Naive thymus-derived CD4-positive, alpha-beta T cell (primary cell): ENCODE results near the gene WWOX. TPM values are rescaled to one million over a fixed set of nuclear protein-coding genes. Genes with fewer than 3 reads are reported as not detected.

ENCODE experiments used
- ATAC-seq: fragments of 150-1000 bp; cut with Tn5 transposase; 2 replicates; pipeline ENCODE4 v1.10.0; 2021; ENCODE audit warnings: mild to moderate bottlenecking, moderate library complexity
- CTCF ChIA-PET: fragments of 350-600 bp; sonication (Branson Sonifier 250); formaldehyde crosslinking; loops from one replicate; lab custom pipeline; 2021; ENCODE audit warnings: antibody characterized with exemption; lab: Charles Lee
- POLR2A ChIA-PET: fragments of 350-600 bp; sonication (Branson Sonifier 250); formaldehyde crosslinking; loops from one replicate; lab custom pipeline; 2021; ENCODE audit warnings: antibody characterized with exemption, inconsistent platforms; lab: Charles Lee
- DNase-seq, 9 donors: peaks; one replicate each; pipeline versions ENCODE4 v3.0.0 to v3.0.0-alpha.2; 2020 to 2022; ENCODE audit warnings: mixed read lengths in 1 of 9
- H3K27ac ChIP-seq: one replicate; pipeline ENCODE4 v1.7.0; 2013; ENCODE audit warnings: mild to moderate bottlenecking, low read depth, low read length, moderate library complexity
- H3K27me3 ChIP-seq, 2 donors: one replicate each; pipeline ENCODE4 v1.7.0; 2013; ENCODE audit warnings: low read length in 2 of 2, mild to moderate bottlenecking in 2 of 2, moderate library complexity in 2 of 2; ENCODE audit not compliant: control insufficient read depth in 2 of 2, insufficient read depth in 2 of 2
- H3K36me3 ChIP-seq, 3 experiments: 1 replicate in 2 of 3; 2 replicates in 1 of 3; pipeline ENCODE4 v1.7.0; 2013; ENCODE audit warnings: low read length in 3 of 3, mild to moderate bottlenecking in 3 of 3, moderate library complexity in 1 of 3; ENCODE audit not compliant: insufficient read depth in 3 of 3, control insufficient read depth in 2 of 3
- H3K4me1 ChIP-seq, 2 donors: one replicate each; pipeline ENCODE4 v1.7.0; 2013; ENCODE audit warnings: low read length in 2 of 2, mild to moderate bottlenecking in 2 of 2, moderate library complexity in 1 of 2; ENCODE audit not compliant: control insufficient read depth in 2 of 2, insufficient read depth in 2 of 2
- H3K4me3 ChIP-seq: 2 replicates; pipeline ENCODE4 v1.7.0; 2013; ENCODE audit warnings: mild to moderate bottlenecking, low read length
- H3K9me3 ChIP-seq, 3 experiments: 1 replicate in 2 of 3; 2 replicates in 1 of 3; pipeline ENCODE4 v1.7.0; 2013; ENCODE audit warnings: low read length in 3 of 3; ENCODE audit not compliant: control insufficient read depth in 2 of 3
- H3K27ac Mint-ChIP-seq, 9 donors: one replicate each; pipeline ENCODE4 v1.8.0; 2020 to 2022; ENCODE audit warnings: mixed read lengths in 9 of 9, mild to moderate bottlenecking in 8 of 9, moderate library complexity in 5 of 9, inconsistent platforms in 2 of 9
- H3K27me3 Mint-ChIP-seq, 5 donors: one replicate each; pipeline ENCODE4 v1.8.0; 2021 to 2022; ENCODE audit warnings: mixed read lengths in 5 of 5, mild to moderate bottlenecking in 1 of 5
- H3K36me3 Mint-ChIP-seq, 5 donors: one replicate each; pipeline ENCODE4 v1.8.0; 2020 to 2022; ENCODE audit warnings: mixed read lengths in 5 of 5, mild to moderate bottlenecking in 3 of 5, inconsistent platforms in 1 of 5
- H3K4me1 Mint-ChIP-seq, 7 donors: one replicate each; pipeline ENCODE4 v1.8.0; 2020 to 2022; ENCODE audit warnings: mixed read lengths in 7 of 7, mild to moderate bottlenecking in 3 of 7, inconsistent platforms in 1 of 7
- H3K4me3 Mint-ChIP-seq, 10 donors: one replicate each; pipeline ENCODE4 v1.8.0; 2020 to 2022; ENCODE audit warnings: mild to moderate bottlenecking in 10 of 10, mixed read lengths in 10 of 10, moderate library complexity in 6 of 10, inconsistent platforms in 2 of 10
- H3K9me3 Mint-ChIP-seq, 11 donors: one replicate each; pipeline ENCODE4 v1.8.0; 2020 to 2022; ENCODE audit warnings: mixed read lengths in 11 of 11, mild to moderate bottlenecking in 4 of 11, inconsistent platforms in 1 of 11, moderate library complexity in 1 of 11
- intact Hi-C, 2 donors: fragments of 100-400 bp; cut with micrococcal nuclease; formaldehyde crosslinking; loops; one replicate each; pipeline ENCODE4 v1.15.1; 2023
- polyA plus RNA-seq, 2 donors: library from polyadenylated mRNA; unstranded; fragments of 300-500 nt; fragmentation: Illumina TruSeq; gene quantifications; one replicate each; pipeline ENCODE4 v1.2.3, GENCODE V29; 2021
- total RNA-seq, 6 experiments: library from RNA in 5 of 6; stranded (reverse) in 5 of 6; gene quantifications; 1 replicate in 5 of 6; 2 replicates in 1 of 6; pipeline ENCODE4 v1.2.3 and lab custom pipeline; 2021 to 2026

The WWOX gene
- total and polyA plus RNA-seq, 7 experiments from 2014 or later, result 13.8 to 31.1 (median 20.8) TPM

GRCh38 chr16:78836802-78837491 is 737.5 kb downstream of the WWOX start:
- CTCF ChIA-PET, result interaction anchor here (0.7 kb wide), 1 partner anchor 1217 kb away, joined by 3 read pairs; no protein-coding TSS in a partner anchor
- H3K27ac Mint-ChIP-seq, result peak overlapping the region in 1 of 9 donors; percentile 72
- no peak for DNase-seq

GRCh38 chr16:78837706-78838105 is 738.3 kb downstream of the WWOX start:
- H3K4me1 Mint-ChIP-seq, result peaks cover 0 to 7% (median 0%) of the 10 kb centered on the region in 7 donors

More at GRCh38 chr16:78836802-78837491, 737.5 kb downstream of the WWOX start:
- H3K4me3 ChIP-seq, result no peak overlapping the region
- ATAC-seq, result no peak
- no peak overlapping the region for H3K27ac ChIP-seq
- POLR2A ChIA-PET, result no interaction called here
- Mint-ChIP-seq H3K4me3 (peak overlapping the region in 5 of 10 donors; percentile 2 to 46 (median 6)), H3K9me3 (peaks cover 0 to 5% (median 0%) of the 10 kb centered on the region in 11 donors), H3K4me1 (peaks cover 0 to 7% (median 0%) of the 10 kb centered on the region in 7 donors), H3K36me3 (peaks cover 0 to 1% (median 0%) of the 10 kb centered on the region in 5 donors), H3K27me3 (no peaks in the 10 kb centered on the region)
- no peaks in the 10 kb centered on the region for H3K4me1 ChIP-seq
- intact Hi-C loops, result no loop called here
- no peaks in the 10 kb centered on the region for H3K9me3 ChIP-seq
- no peaks in the 10 kb centered on the region for H3K27me3 ChIP-seq
- no peaks in the 10 kb centered on the region for H3K36me3 ChIP-seq

GRCh38 chr16:78838276-78838675 is 738.8 kb downstream of the WWOX start:
- H3K27ac Mint-ChIP-seq, result peak overlapping the region in 1 of 9 donors; percentile 71
- H3K27ac ChIP-seq, result no peak overlapping the region
- intact Hi-C loops, result no loop called here
- no peaks in the 10 kb centered on the region for H3K4me1 ChIP-seq
- H3K4me3 ChIP-seq, result no peak overlapping the region
- POLR2A ChIA-PET, result no interaction called here
- H3K4me1 Mint-ChIP-seq, result peaks cover 0 to 7% (median 0%) of the 10 kb centered on the region in 7 donors
- H3K9me3 ChIP-seq, result no peaks in the 10 kb centered on the region
- peak overlapping the region in 1 of 10 donors; percentile 16 for H3K4me3 Mint-ChIP-seq
- H3K27me3 Mint-ChIP-seq, result no peaks in the 10 kb centered on the region
- no peaks in the 10 kb centered on the region for H3K36me3 ChIP-seq
- no peaks in the 10 kb centered on the region for H3K27me3 ChIP-seq
- H3K36me3 Mint-ChIP-seq, result peaks cover 0 to 1% (median 0%) of the 10 kb centered on the region in 5 donors
- CTCF ChIA-PET, result no interaction called here
- peaks cover 0 to 4% (median 0%) of the 10 kb centered on the region in 11 donors for H3K9me3 Mint-ChIP-seq
- ATAC-seq (no peak), DNase-seq (no peak)

More at GRCh38 chr16:78837706-78838105, 738.3 kb downstream of the WWOX start:
- Mint-ChIP-seq H3K4me3 (peak overlapping the region in 1 of 10 donors; percentile 16), H3K27ac (no peak overlapping the region), H3K9me3 (peaks cover 0 to 4% (median 0%) of the 10 kb centered on the region in 11 donors), H3K27me3 (no peaks in the 10 kb centered on the region), H3K36me3 (peaks cover 0 to 1% (median 0%) of the 10 kb centered on the region in 5 donors)
- Histone ChIP-seq H3K27me3 (no peaks in the 10 kb centered on the region), H3K9me3 (no peaks in the 10 kb centered on the region), H3K27ac (no peak overlapping the region), H3K4me3 (no peak overlapping the region), H3K4me1 (no peaks in the 10 kb centered on the region), H3K36me3 (no peaks in the 10 kb centered on the region)
- ATAC-seq (no peak), DNase-seq (no peak)
- intact Hi-C loops, result no loop called here
- POLR2A ChIA-PET, result no interaction called here
- CTCF ChIA-PET, result no interaction called here

GRCh38 chr16:78842950-78843349 is 743.5 kb downstream of the WWOX start:
- H3K27me3 ChIP-seq, result no peaks in the 10 kb centered on the region
- H3K36me3 Mint-ChIP-seq, result peaks cover 0 to 1% (median 0%) of the 10 kb centered on the region in 5 donors
- intact Hi-C loops, result no loop called here
- H3K36me3 ChIP-seq, result no peaks in the 10 kb centered on the region
- POLR2A ChIA-PET, result no interaction called here
- H3K27ac ChIP-seq, result no peak overlapping the region
- no peak overlapping the region for H3K27ac Mint-ChIP-seq
- CTCF ChIA-PET, result interaction anchor here (0.8 kb wide), 1 partner anchor 45 kb away, joined by 3 read pairs; no protein-coding TSS in a partner anchor
- H3K9me3 ChIP-seq, result no peaks in the 10 kb centered on the region
- H3K9me3 Mint-ChIP-seq, result peaks cover 0 to 5% (median 0%) of the 10 kb centered on the region in 11 donors
- no peak for ATAC-seq
- H3K4me1 Mint-ChIP-seq, result no peaks in the 10 kb centered on the region
- no peaks in the 10 kb centered on the region for H3K4me1 ChIP-seq
- H3K27me3 Mint-ChIP-seq, result no peaks in the 10 kb centered on the region
- no peak for DNase-seq
- H3K4me3 Mint-ChIP-seq, result no peak overlapping the region
- H3K4me3 ChIP-seq, result no peak overlapping the region

- Histone ChIP-seq H3K27ac (no peak overlapping the region), H3K9me3 (no peaks in the 10 kb centered on the region), H3K4me1 (no peaks in the 10 kb centered on the region), H3K27me3 (no peaks in the 10 kb centered on the region), H3K36me3 (no peaks in the 10 kb centered on the region), H3K4me3 (no peak overlapping the region)
- ChIA-PET POLR2A (no interaction called here), CTCF (no interaction called here)
- intact Hi-C loops, result no loop called here
- Mint-ChIP-seq H3K9me3 (peaks cover 0 to 8% (median 0%) of the 10 kb centered on the region in 11 donors), H3K27ac (no peak overlapping the region), H3K4me3 (no peak overlapping the region), H3K27me3 (no peaks in the 10 kb centered on the region), H3K36me3 (peaks cover 0 to 4% (median 0%) of the 10 kb centered on the region in 5 donors), H3K4me1 (no peaks in the 10 kb centered on the region)
- DNase-seq, result no peak
- ATAC-seq, result no peak
Observed at GRCh38 chr16:78843978-78844377, 744.5 kb downstream of the WWOX start.

DNA sequence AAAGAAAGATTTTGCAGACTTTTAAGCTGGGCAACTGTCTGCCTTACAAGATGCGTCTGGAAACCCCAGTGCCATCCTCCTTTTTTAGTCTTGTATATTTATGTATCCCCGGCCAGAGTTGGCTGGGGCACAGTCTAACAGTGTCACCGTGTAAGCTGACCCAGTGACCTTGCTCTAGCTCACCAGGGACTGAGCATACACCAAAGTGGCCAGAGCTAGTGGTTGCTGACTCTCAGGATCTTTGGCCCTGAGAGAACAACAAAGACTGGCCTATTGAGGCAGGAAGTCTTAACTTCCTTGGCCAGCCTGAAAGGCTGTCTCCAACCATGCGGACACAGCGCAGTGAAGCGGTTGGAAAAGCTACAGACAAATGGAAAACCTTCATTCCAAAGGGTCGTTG is 745.2 kb downstream of the WWOX start:
- no peak for ATAC-seq
- no peaks in the 10 kb centered on the region for H3K36me3 ChIP-seq

More for the DNA sequence above, 745.2 kb downstream of the WWOX start:
- intact Hi-C loops, result no loop called here
- Mint-ChIP-seq H3K9me3 (peaks cover 0 to 9% (median 0%) of the 10 kb centered on the region in 11 donors), H3K4me1 (no peaks in the 10 kb centered on the region), H3K4me3 (no peak overlapping the region), H3K36me3 (peaks cover 0 to 4% (median 0%) of the 10 kb centered on the region in 5 donors), H3K27ac (no peak overlapping the region), H3K27me3 (no peaks in the 10 kb centered on the region)
- Histone ChIP-seq H3K27ac (no peak overlapping the region), H3K27me3 (no peaks in the 10 kb centered on the region), H3K9me3 (no peaks in the 10 kb centered on the region), H3K4me3 (no peak overlapping the region), H3K4me1 (no peaks in the 10 kb centered on the region)
- no peak for DNase-seq
- POLR2A ChIA-PET, result no interaction called here
- CTCF ChIA-PET, result no interaction called here
